ENCODE measurements around the gene ZNF143. TPM values are rescaled to one million over a fixed set of nuclear protein-coding genes. Genes with fewer than 3 reads are reported as not detected.

The ZNF143 gene
- total RNA-seq, 3 donors from 2014 or later (not counting 1 experiment from before 2014, with no cell fraction given), result 27.4 to 32.7 (median 32.6) TPM

- no peaks in the 10 kb centered on the region for H3K27me3 ChIP-seq (ENCODE audit: control insufficient read depth, insufficient read depth, low read length)
- H3K27ac ChIP-seq (ENCODE audit: low read length), result no peak overlapping the region
- no peaks in the 10 kb centered on the region for H3K4me1 ChIP-seq (ENCODE audit: control insufficient read depth, insufficient read depth, low read length)
- H3K4me3 Mint-ChIP-seq, result no peak overlapping the region
- DNase-seq, result no peak
- H3K4me3 ChIP-seq (ENCODE audit: low read length), result no peak overlapping the region
- H3K9me3 ChIP-seq (ENCODE audit: control insufficient read depth, insufficient read depth, low read length), result no peaks in the 10 kb centered on the region
- no peaks in the 10 kb centered on the region for H3K4me1 Mint-ChIP-seq
- no peaks in the 10 kb centered on the region for H3K9me3 Mint-ChIP-seq
- no peaks in the 10 kb centered on the region for H3K36me3 Mint-ChIP-seq
- no peak overlapping the region for H3K27ac Mint-ChIP-seq
- intact Hi-C loops (cut with micrococcal nuclease), result no loop called here
- 89% methylated on average over 3 of the region's 3 CpGs for WGBS (ENCODE audit: insufficient coverage)
- H3K36me3 ChIP-seq (ENCODE audit: control insufficient read depth, insufficient read depth, low read length), result peaks cover 31% of the 10 kb centered on the region
- TF ChIP-seq CTCF (IDR thresholded peaks at IDR 0.05), result no peak
- H3K27me3 Mint-ChIP-seq (ENCODE audit: low read depth in 2 of 2), result no peaks in the 10 kb centered on the region
- no peak for ATAC-seq
Measured at GRCh38 chr11:9529334-9529650, 68.5 kb downstream of the ZNF143 start.

DNA sequence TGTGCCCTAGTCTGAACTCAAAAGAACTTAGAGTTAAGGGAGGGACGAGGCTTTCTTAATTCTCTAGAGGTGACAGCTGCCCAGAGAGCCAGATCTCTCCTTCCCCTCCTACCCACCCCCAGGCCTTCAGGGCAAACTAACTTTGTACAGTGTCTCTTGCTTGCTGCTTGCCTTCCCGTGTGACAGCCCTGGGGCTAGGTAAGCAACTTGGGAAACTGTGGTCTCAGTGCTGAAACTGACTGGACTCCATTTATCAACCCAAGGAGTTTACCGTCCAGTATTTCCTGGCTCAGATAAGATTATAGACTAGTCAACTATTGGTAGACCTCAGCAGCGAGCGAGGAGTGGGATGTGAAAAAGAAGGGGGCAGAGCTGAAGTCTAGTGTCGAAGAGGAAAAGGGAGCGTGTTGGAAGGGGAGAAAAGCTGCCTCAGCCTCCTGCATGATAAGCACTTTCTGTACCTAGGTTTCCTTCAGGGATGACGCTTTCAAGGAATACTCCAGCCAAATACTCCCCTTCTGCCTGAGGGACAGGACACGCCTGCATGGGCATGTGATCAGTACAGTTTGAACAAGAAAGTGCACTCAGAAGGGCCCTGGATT is 69.3 kb downstream of the ZNF143 start:
- no peak for DNase-seq
- no peaks in the 10 kb centered on the region for H3K9me3 Mint-ChIP-seq
- no peaks in the 10 kb centered on the region for H3K4me1 ChIP-seq (ENCODE audit: control insufficient read depth, insufficient read depth, low read length)
- no peak overlapping the region for H3K27ac ChIP-seq (ENCODE audit: low read length)
- WGBS (ENCODE audit: insufficient coverage), result 94% methylated on average over 9 of the region's 9 CpGs
- no peak for ATAC-seq
- H3K9me3 ChIP-seq (ENCODE audit: control insufficient read depth, insufficient read depth, low read length), result no peaks in the 10 kb centered on the region
- no peak overlapping the region for H3K4me3 ChIP-seq (ENCODE audit: low read length)
- H3K27ac Mint-ChIP-seq, result no peak overlapping the region
- no peak overlapping the region for H3K4me3 Mint-ChIP-seq
- H3K27me3 Mint-ChIP-seq (ENCODE audit: low read depth in 2 of 2), result no peaks in the 10 kb centered on the region
- peaks cover 24% of the 10 kb centered on the region for H3K36me3 ChIP-seq (ENCODE audit: control insufficient read depth, insufficient read depth, low read length)
- no peaks in the 10 kb centered on the region for H3K4me1 Mint-ChIP-seq
- H3K27me3 ChIP-seq (ENCODE audit: control insufficient read depth, insufficient read depth, low read length), result no peaks in the 10 kb centered on the region
- TF ChIP-seq CTCF (IDR thresholded peaks at IDR 0.05), result no peak
- intact Hi-C loops (cut with micrococcal nuclease), result loop anchor here (10.0 kb wide), 1 partner anchor 775 kb away; the partner anchor contains the start of gene ADM
- H3K36me3 Mint-ChIP-seq, result no peaks in the 10 kb centered on the region

DNA sequence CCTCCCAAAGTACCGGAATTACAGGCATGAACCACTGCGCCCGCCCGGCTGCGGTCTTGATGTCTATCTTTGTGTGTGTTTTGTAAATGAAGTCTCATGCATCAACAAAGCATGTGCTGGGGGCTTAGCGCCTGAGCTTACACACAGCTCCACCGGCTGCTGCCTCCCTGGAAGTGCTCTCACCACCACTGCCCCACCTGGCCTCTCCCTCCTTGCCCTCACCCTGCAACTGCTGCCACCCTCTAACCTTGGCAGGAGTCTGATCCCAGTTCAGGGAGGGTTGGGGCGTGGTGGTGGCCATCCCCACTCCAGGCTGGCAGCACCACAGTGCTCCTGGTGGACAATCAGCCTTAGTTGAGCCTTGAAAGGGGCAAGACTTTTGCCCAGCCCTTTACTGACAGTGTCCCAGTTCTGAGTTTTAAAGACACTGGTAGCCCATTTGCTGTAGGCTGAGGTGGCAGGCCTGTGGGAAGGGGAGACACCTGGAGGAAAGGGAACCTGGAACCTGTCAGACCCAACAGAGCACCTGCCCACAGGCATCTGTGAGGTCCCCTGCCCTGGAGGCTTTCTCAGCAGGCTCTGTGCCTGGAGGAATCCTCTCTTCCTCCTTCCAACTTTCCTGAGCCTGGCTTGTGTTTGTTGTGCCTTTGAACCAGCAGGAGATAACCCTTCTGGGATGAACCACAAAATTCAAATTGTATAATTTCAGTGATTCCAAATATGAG is 70.3 kb downstream of the ZNF143 start:
- no peaks in the 10 kb centered on the region for H3K27me3 ChIP-seq (ENCODE audit: control insufficient read depth, insufficient read depth, low read length)
- no peaks in the 10 kb centered on the region for H3K27me3 Mint-ChIP-seq (ENCODE audit: low read depth in 2 of 2)
- no peak for TF ChIP-seq CTCF (IDR thresholded peaks at IDR 0.05)
- no peaks in the 10 kb centered on the region for H3K36me3 Mint-ChIP-seq
- H3K4me1 Mint-ChIP-seq, result no peaks in the 10 kb centered on the region
- intact Hi-C loops (cut with micrococcal nuclease), result loop anchor here (10.0 kb wide), 1 partner anchor 774 kb away; the partner anchor contains the start of gene ADM
- peaks cover 18% of the 10 kb centered on the region for H3K36me3 ChIP-seq (ENCODE audit: control insufficient read depth, insufficient read depth, low read length)
- 94% methylated on average over 8 of the region's 8 CpGs for WGBS (ENCODE audit: insufficient coverage)
- H3K9me3 ChIP-seq (ENCODE audit: control insufficient read depth, insufficient read depth, low read length), result no peaks in the 10 kb centered on the region
- no peaks in the 10 kb centered on the region for H3K9me3 Mint-ChIP-seq
- DNase-seq (no peak), ATAC-seq (no peak)
- no peak overlapping the region for H3K4me3 Mint-ChIP-seq
- no peak overlapping the region for H3K4me3 ChIP-seq (ENCODE audit: low read length)
- no peaks in the 10 kb centered on the region for H3K4me1 ChIP-seq (ENCODE audit: control insufficient read depth, insufficient read depth, low read length)
- no peak overlapping the region for H3K27ac ChIP-seq (ENCODE audit: low read length)
- no peak overlapping the region for H3K27ac Mint-ChIP-seq

Measured in natural killer cell (primary cell).